Sigmoid colon (tissue), 4 donors: ENCODE data around the gene GRM1.

Experiments used
- EP300 ChIP-seq, 4 donors: sonication (generic); formaldehyde crosslinking; IDR thresholded peaks; one replicate each; pipeline ENCODE4 v1.6.1; 2017; ENCODE audit warnings: antibody characterized with exemption in 4 of 4
- POLR2A ChIP-seq, 2 donors: fragments of 450-650 bp; IDR thresholded peaks; one replicate each; pipeline ENCODE4 v1.6.1; 2016; ENCODE audit warnings: antibody characterized with exemption in 2 of 2, mild to moderate bottlenecking in 2 of 2, moderate library complexity in 2 of 2
- POLR2AphosphoS5 ChIP-seq, 4 donors: sonication (generic); formaldehyde crosslinking; IDR thresholded peaks; one replicate each; pipeline ENCODE4 v1.6.1; 2017; ENCODE audit warnings: antibody characterized with exemption in 4 of 4
- TF ChIP-seq, protein P1 (sequence below), 4 experiments: fragments of 450-650 bp in 3 of 4; fragments of 200-600 bp in 1 of 4; IDR thresholded peaks; one replicate each; pipeline ENCODE4 v1.5.1; 2016 to 2019; ENCODE audit warnings: antibody characterized with exemption in 4 of 4, mild to moderate bottlenecking in 3 of 4, moderate library complexity in 2 of 4

DNA sequence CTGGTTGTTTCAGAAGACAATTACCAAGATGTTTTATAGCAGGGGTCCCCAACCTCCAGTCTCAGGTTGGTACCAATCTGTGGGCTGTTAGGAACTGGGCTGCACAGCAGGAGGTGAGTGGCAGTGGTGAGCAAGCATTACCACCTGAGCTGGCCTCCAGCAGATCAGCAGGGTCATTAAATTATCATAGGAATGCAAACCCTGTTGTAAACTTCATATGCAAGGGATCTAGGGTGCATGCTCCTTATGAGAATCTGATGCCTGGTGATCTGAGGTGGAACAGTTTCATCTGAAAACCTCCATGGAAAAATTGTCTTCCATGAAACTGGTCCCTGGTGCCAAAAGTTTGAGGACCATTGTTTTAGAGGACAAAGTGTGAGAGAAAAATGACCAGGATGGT is 240.6 kb downstream of the GRM1 start:
- TF ChIP-seq EP300 (IDR thresholded peaks at IDR 0.05), result no peak
- TF ChIP-seq, protein P1, sequence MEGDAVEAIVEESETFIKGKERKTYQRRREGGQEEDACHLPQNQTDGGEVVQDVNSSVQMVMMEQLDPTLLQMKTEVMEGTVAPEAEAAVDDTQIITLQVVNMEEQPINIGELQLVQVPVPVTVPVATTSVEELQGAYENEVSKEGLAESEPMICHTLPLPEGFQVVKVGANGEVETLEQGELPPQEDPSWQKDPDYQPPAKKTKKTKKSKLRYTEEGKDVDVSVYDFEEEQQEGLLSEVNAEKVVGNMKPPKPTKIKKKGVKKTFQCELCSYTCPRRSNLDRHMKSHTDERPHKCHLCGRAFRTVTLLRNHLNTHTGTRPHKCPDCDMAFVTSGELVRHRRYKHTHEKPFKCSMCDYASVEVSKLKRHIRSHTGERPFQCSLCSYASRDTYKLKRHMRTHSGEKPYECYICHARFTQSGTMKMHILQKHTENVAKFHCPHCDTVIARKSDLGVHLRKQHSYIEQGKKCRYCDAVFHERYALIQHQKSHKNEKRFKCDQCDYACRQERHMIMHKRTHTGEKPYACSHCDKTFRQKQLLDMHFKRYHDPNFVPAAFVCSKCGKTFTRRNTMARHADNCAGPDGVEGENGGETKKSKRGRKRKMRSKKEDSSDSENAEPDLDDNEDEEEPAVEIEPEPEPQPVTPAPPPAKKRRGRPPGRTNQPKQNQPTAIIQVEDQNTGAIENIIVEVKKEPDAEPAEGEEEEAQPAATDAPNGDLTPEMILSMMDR (IDR thresholded peaks at IDR 0.05), result no peak
- no peak for TF ChIP-seq POLR2AphosphoS5 (IDR thresholded peaks at IDR 0.05)
- TF ChIP-seq POLR2A (IDR thresholded peaks at IDR 0.05), result no peak
